ENCODE results near the gene PDZRN3. TPM values are rescaled to one million over a fixed set of nuclear protein-coding genes. Genes with fewer than 3 reads are reported as not detected.
A peak's percentile ranks its signal among the peaks of the same experiment; 100 is the strongest.

Gene PDZRN3
- total RNA-seq, 6 donors from 2014 or later, result 7.0 to 50.3 (median 18.4) TPM

DNA sequence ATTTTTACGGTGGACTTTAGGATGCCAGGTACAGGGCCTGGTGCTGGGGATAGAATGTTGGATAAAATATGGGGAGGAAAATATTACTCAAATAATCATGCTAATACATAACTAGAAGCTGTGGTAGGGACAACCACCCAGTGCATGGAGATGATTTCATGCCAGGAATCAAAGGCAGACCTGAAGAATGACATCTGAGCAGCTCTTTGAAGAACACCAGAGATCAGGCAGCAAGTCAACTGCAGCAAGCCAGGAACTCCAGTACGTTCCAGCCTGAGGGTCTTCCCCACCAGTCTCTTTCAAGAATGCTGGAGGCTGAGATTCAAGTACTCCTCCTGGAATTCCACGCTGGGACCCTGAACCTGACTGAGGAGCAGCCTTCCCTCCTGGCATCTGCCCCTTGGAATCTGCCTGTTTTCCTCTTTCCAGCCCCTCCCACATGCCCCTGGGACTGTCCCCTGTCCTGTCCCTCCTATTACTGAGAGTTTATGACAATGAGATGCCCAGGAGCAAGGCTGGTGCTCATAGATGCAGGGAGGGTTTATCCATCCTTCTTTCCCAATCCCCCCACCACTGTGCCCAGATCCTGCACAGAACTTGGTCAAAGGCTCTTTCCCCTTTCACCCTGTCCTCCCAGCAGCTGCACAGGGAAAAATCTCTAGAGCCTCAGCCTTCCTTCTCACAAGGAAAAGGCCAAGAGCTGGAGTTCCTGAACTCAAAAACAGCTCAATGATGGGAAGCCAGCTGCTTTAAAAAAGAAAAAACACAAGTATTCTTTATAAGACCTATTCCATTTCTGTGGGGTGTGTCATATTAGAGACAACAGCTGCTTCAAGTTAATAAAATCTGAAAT, 68.0 kb downstream of the PDZRN3 start:
- no peak for ATAC-seq (ENCODE audit: low FRiP score in 2 of 2)
- WGBS, 2 donors, result 59 to 63% methylated on average over 3 of the region's 3 CpGs
- H3K27me3 ChIP-seq, result no peaks in the 10 kb centered on the region
- H3K4me3 ChIP-seq, result no peak overlapping the region
- peak overlapping the region in 1 of 4 donors; percentile 28 for H3K27ac ChIP-seq
- no peaks in the 10 kb centered on the region for H3K36me3 ChIP-seq
- H3K9me3 ChIP-seq, result no peaks in the 10 kb centered on the region
- H3K4me1 ChIP-seq, result peaks cover 0 to 4% (median 2%) of the 10 kb centered on the region in 4 donors
- DNase-seq, result no peak
- TF ChIP-seq, protein P1, sequence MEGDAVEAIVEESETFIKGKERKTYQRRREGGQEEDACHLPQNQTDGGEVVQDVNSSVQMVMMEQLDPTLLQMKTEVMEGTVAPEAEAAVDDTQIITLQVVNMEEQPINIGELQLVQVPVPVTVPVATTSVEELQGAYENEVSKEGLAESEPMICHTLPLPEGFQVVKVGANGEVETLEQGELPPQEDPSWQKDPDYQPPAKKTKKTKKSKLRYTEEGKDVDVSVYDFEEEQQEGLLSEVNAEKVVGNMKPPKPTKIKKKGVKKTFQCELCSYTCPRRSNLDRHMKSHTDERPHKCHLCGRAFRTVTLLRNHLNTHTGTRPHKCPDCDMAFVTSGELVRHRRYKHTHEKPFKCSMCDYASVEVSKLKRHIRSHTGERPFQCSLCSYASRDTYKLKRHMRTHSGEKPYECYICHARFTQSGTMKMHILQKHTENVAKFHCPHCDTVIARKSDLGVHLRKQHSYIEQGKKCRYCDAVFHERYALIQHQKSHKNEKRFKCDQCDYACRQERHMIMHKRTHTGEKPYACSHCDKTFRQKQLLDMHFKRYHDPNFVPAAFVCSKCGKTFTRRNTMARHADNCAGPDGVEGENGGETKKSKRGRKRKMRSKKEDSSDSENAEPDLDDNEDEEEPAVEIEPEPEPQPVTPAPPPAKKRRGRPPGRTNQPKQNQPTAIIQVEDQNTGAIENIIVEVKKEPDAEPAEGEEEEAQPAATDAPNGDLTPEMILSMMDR (IDR thresholded peaks at IDR 0.05), result no peak
- TF ChIP-seq EP300 (IDR thresholded peaks at IDR 0.05), result no peak
- TF ChIP-seq POLR2A (IDR thresholded peaks at IDR 0.05), result no peak
- no peak for TF ChIP-seq POLR2AphosphoS5 (IDR thresholded peaks at IDR 0.05)

DNA sequence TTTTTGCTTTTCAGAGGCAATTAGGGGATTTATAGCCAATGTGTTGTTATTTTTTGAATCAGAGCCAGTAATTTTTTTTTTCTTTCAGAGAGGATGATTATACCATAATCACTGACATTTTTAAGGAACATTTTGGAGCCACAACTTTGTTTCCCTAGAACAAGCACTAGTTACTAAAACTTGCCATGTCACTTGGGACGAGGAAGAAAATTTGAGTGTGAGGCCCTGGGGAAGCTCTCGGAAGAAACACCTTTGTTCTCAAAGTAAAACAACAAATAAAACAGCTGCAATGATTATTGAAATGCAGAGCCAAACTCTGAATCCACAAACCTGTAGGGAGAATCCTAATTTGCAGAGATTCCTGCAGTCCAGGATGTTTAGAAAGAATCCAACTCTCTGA, 69.7 kb downstream of the PDZRN3 start:
- Histone ChIP-seq H3K36me3 (no peaks in the 10 kb centered on the region), H3K4me1 (peaks cover 0 to 4% (median 2%) of the 10 kb centered on the region in 4 donors), H3K27ac (no peak overlapping the region), H3K4me3 (no peak overlapping the region), H3K9me3 (no peaks in the 10 kb centered on the region), H3K27me3 (no peaks in the 10 kb centered on the region)
- WGBS, 2 donors, result 73 to 90% methylated on average over 2 of the region's 2 CpGs
- TF ChIP-seq, protein P1 (IDR thresholded peaks at IDR 0.05), result no peak
- TF ChIP-seq POLR2A (IDR thresholded peaks at IDR 0.05), result no peak
- ATAC-seq (ENCODE audit: low FRiP score in 2 of 2), result no peak
- DNase-seq, result no peak

DNA sequence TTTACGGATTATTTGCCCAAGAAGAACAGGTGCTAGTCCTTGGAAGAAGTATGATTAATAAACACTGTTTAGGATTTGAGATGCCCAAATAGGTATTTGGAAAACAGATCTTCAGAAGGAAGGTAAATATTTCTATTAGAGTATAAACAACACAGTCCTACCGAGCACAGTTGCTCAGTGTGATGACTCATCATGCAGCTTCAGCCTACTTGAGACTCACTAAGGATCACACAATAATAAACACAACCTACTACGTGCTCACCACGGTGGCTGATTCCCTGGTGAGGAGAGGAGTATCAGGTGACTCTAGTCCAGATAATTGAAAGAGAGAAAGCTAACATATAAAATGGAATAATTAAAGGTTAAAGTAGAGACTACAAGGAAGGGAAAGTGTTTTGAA, 72.0 kb downstream of the PDZRN3 start:
- ATAC-seq (ENCODE audit: low FRiP score in 2 of 2), result no peak
- Histone ChIP-seq H3K36me3 (no peaks in the 10 kb centered on the region), H3K27ac (no peak overlapping the region), H3K4me1 (no peaks in the 10 kb centered on the region), H3K27me3 (no peaks in the 10 kb centered on the region), H3K4me3 (no peak overlapping the region), H3K9me3 (no peaks in the 10 kb centered on the region)
- WGBS, 2 donors, result 57 to 59% methylated on average over 4 of the region's 4 CpGs
- no peak for TF ChIP-seq POLR2A (IDR thresholded peaks at IDR 0.05)
- no peak for TF ChIP-seq EP300 (IDR thresholded peaks at IDR 0.05)
- TF ChIP-seq, protein P1 (IDR thresholded peaks at IDR 0.05), result no peak
- TF ChIP-seq POLR2AphosphoS5 (IDR thresholded peaks at IDR 0.05), result no peak
- no peak for DNase-seq

DNA sequence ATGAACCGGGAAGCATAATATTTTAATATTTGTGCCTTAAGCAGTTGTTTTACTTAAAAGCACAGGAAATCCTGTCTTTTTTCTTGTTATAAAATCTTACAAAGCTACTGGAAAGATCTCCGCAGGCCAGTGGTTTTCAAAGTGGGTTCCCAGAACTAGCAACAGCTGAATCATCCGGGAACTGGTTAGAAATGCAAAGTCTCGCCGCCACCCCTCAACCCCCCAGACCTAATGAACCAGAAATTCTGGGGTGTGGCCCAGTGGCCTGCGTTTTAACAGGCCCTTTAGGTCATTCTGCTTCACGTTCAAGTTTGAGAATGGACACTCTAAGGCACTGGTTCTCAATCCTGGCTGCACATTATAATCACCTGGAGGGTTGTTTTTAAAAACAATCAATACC, 74.7 kb downstream of the PDZRN3 start:
- H3K4me1 ChIP-seq, result no peaks in the 10 kb centered on the region
- H3K4me3 ChIP-seq, result no peak overlapping the region
- no peak for ATAC-seq (ENCODE audit: low FRiP score in 2 of 2)
- no peaks in the 10 kb centered on the region for H3K9me3 ChIP-seq
- no peak overlapping the region for H3K27ac ChIP-seq
- H3K27me3 ChIP-seq, result no peaks in the 10 kb centered on the region
- TF ChIP-seq POLR2A (IDR thresholded peaks at IDR 0.05), result no peak
- no peak for TF ChIP-seq EP300 (IDR thresholded peaks at IDR 0.05)
- TF ChIP-seq, protein P1 (IDR thresholded peaks at IDR 0.05), result no peak
- TF ChIP-seq POLR2AphosphoS5 (IDR thresholded peaks at IDR 0.05), result no peak
- DNase-seq, result no peak
- WGBS, 2 donors, result 71 to 75% methylated on average over 7 of the region's 7 CpGs
- no peaks in the 10 kb centered on the region for H3K36me3 ChIP-seq
